WERI-Rb-1 (cell line): ENCODE data around the gene BZW2.
A peak's percentile ranks its signal among the peaks of the same experiment; 100 is the strongest.

Experiments used
- DNase-seq: peaks from one replicate; pipeline ENCODE4 v3.0.0-alpha.2; 2020
- H3K27ac ChIP-seq: fragments of 250-450 bp; sonication (Bioruptor Pico); 2 replicates; pipeline ENCODE4 v1.5.1; 2020; ENCODE audit warnings: mild to moderate bottlenecking, moderate library complexity
- H3K27me3 ChIP-seq: fragments of 250-450 bp; sonication (Bioruptor Pico); 2 replicates; pipeline ENCODE4 v1.5.1; 2021; ENCODE audit warnings: mild to moderate bottlenecking, low read depth, moderate library complexity; ENCODE audit not compliant: insufficient read depth, severe bottlenecking
- H3K36me3 ChIP-seq: fragments of 250-450 bp; sonication (Bioruptor Pico); 2 replicates; pipeline ENCODE4 v1.5.1; 2020; ENCODE audit warnings: mild to moderate bottlenecking, moderate library complexity
- H3K4me3 ChIP-seq: 2 replicates; pipeline ENCODE4 v1.5.1; 2011; ENCODE audit warnings: low read depth, mild to moderate bottlenecking, control low read depth, low read length
- H3K9me3 ChIP-seq: fragments of 250-450 bp; sonication (Bioruptor Pico); 2 replicates; pipeline ENCODE4 v1.5.1; 2021; ENCODE audit warnings: mild to moderate bottlenecking, moderate library complexity; ENCODE audit not compliant: severe bottlenecking
- TF ChIP-seq, protein P1 (sequence below): IDR thresholded peaks from 2 replicates; pipeline ENCODE4 v1.5.1; 2011; ENCODE audit warnings: low read depth, mild to moderate bottlenecking, control low read depth, inconsistent platforms, low read length

Gene BZW2

DNA sequence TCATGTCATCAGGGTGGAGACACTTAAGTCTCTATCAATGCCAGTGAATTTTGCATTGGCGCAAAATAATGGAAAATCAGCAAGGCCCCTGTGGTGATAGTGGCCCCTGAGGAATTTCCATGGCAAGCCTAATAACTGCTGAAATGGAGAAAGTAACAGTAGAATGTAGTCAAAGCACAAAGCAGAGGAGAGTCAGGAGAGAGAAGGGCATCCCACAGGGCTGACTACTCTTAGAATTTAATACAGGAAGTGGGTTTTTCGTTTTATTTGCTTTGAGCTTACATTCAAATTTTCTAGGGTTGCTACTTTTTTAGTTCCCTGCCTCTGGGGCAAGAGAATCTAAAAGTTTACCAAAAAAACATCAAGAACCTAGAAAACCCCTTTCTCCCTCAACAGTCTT, 39.0 kb downstream of the BZW2 start:
- no peak for DNase-seq

DNA sequence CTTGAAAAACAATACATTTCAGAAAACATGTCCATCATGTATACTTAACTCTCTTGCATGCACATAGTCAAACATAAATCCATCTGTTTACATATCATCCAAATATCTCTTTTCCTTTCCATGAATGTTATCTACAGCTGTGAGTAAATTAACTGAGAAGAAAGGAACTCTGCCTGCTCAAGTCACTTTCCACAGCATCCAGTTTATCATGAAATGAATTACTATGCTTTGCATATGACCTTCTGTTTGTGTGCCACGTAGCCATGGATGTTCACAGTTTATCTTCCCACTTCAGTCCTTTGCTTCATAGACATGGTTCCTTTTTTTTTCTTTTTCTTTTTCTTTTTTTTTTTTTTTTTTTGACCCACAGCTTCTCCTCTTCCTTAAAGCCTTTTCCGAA, 39.6 kb downstream of the BZW2 start:
- Histone ChIP-seq H3K9me3 (no peaks in the 10 kb centered on the region), H3K4me3 (no peak overlapping the region), H3K27me3 (no peaks in the 10 kb centered on the region), H3K27ac (no peak overlapping the region), H3K36me3 (peaks cover 44% of the 10 kb centered on the region)
- DNase-seq, result no peak
- TF ChIP-seq, protein P1, sequence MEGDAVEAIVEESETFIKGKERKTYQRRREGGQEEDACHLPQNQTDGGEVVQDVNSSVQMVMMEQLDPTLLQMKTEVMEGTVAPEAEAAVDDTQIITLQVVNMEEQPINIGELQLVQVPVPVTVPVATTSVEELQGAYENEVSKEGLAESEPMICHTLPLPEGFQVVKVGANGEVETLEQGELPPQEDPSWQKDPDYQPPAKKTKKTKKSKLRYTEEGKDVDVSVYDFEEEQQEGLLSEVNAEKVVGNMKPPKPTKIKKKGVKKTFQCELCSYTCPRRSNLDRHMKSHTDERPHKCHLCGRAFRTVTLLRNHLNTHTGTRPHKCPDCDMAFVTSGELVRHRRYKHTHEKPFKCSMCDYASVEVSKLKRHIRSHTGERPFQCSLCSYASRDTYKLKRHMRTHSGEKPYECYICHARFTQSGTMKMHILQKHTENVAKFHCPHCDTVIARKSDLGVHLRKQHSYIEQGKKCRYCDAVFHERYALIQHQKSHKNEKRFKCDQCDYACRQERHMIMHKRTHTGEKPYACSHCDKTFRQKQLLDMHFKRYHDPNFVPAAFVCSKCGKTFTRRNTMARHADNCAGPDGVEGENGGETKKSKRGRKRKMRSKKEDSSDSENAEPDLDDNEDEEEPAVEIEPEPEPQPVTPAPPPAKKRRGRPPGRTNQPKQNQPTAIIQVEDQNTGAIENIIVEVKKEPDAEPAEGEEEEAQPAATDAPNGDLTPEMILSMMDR, result no peak

More for the DNA sequence above, 39.0 kb downstream of the BZW2 start:
- H3K27me3 ChIP-seq, result no peaks in the 10 kb centered on the region
- H3K9me3 ChIP-seq, result no peaks in the 10 kb centered on the region
- TF ChIP-seq, protein P1, result no peak
- peaks cover 43% of the 10 kb centered on the region for H3K36me3 ChIP-seq
- H3K27ac ChIP-seq, result no peak overlapping the region
- H3K4me3 ChIP-seq, result no peak overlapping the region

DNA sequence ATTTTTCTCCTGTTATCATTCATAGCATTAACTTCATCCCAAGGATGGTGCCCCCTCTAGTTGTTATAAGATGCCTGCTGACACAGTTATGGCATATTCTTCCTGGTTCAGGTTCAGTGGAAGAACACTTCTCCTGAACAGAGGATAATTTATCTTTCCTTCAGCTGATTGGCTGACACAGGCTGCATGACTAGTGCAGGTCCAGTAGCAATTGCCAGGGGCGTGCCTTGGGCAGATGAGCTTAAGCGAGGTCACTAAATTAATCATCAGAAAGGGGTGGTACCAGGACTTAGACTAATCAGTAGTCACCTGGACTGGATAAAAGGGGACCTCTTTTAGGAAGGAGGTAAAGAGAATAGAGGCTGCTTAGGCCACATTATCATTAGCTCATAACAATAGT, 42.3 kb downstream of the BZW2 start:
- no peak for DNase-seq
- TF ChIP-seq, protein P1, result no peak

DNA sequence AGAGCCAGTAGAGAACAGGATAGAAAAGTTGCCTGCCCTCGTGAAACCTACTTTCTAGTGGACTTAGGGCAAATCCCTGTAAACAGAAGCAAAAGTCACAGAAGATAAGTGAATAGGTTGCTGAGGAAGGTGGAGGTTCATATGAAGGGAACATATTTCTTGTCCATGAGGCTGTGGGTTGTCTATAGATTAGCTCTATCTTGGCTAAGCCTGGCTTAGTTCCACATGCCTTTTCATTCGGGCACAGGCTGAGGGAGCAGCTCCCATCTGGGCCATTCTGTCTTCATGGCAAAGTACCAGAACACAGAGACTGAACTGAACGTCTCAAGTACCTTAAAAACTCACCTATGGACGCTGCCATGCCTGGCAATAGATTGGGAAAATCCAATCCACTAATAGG, 45.3 kb downstream of the BZW2 start:
- Histone ChIP-seq H3K9me3 (no peaks in the 10 kb centered on the region), H3K4me3 (no peak overlapping the region), H3K27ac (no peak overlapping the region), H3K27me3 (no peaks in the 10 kb centered on the region), H3K36me3 (peaks cover 52% of the 10 kb centered on the region)
- peak; percentile 33 for DNase-seq
- TF ChIP-seq, protein P1, result no peak

More for the DNA sequence above, 42.3 kb downstream of the BZW2 start:
- peaks cover 39% of the 10 kb centered on the region for H3K36me3 ChIP-seq
- H3K27me3 ChIP-seq, result no peaks in the 10 kb centered on the region
- no peak overlapping the region for H3K27ac ChIP-seq
- H3K9me3 ChIP-seq, result no peaks in the 10 kb centered on the region
- no peak overlapping the region for H3K4me3 ChIP-seq

DNA sequence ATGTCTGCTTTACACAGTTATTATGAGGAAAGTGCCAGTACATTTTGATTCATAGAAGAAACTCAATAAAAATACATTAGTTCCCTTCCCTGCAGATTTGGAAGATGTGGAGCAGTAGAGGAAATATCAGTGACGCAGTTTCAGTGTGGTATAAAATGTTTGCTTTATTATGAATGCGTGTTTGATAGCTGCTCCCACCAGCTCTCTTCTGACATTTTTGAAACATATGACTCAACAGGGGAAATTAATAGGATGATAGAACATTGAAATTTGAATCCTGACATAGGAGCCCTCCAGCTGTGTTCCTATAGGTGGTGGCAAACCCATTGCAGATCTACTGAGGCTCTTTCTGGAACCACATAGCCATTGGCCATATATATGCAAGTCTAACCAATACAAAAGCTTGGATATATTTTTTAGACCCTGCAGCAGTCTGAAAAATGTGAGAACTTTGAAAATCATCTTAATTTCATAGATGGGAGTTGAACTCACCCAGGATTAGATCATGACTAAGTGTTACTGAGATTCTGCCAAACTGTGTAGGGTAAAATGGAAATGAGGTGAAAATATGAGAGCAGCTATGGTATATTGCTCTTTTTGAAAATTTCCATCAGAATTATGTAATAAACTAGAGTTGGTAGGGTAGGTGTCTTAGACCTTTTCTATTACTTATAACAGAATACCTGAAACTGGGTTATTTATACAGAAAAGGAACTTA, 47.8 kb downstream of the BZW2 start:
- TF ChIP-seq, protein P1, result no peak
- no peak overlapping the region for H3K27ac ChIP-seq
- DNase-seq, result no peak
- no peaks in the 10 kb centered on the region for H3K9me3 ChIP-seq
- peaks cover 73% of the 10 kb centered on the region for H3K36me3 ChIP-seq
- H3K27me3 ChIP-seq, result no peaks in the 10 kb centered on the region
- no peak overlapping the region for H3K4me3 ChIP-seq

DNA sequence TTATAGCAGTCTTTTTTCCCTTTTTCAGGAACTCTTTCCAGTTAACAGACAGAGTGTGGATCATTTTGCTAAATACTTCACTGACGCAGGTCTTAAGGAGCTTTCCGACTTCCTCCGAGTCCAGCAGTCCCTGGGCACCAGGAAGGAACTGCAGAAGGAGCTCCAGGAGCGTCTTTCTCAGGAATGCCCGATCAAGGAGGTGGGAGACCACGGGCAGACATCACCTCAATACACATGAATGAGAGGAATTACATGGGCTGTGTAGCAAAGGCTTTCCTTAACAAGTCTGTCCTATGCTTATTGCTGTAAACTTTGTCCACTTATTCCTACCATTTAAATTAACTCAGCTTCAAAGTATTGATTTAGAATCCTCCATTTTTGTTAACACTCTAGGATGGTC, 48.8 kb downstream of the BZW2 start:
- H3K27me3 ChIP-seq, result no peaks in the 10 kb centered on the region
- H3K9me3 ChIP-seq, result no peaks in the 10 kb centered on the region
- no peak overlapping the region for H3K4me3 ChIP-seq
- peaks cover 75% of the 10 kb centered on the region for H3K36me3 ChIP-seq
- H3K27ac ChIP-seq, result no peak overlapping the region
- no peak for DNase-seq
- TF ChIP-seq, protein P1, result no peak
